Stomach smooth muscle (tissue), 2 donors: ENCODE data around the gene B3GALT6.

ENCODE experiments used
- H3K27ac ChIP-seq: one replicate; pipeline ENCODE4 v1.7.0; 2013; ENCODE audit warnings: mild to moderate bottlenecking, low read length, inconsistent platforms
- H3K27me3 ChIP-seq, 2 donors: one replicate each; pipeline ENCODE4 v1.7.0; 2013; ENCODE audit warnings: low read length in 2 of 2; ENCODE audit not compliant: insufficient read depth in 2 of 2, control insufficient read depth in 1 of 2
- H3K36me3 ChIP-seq, 2 donors: one replicate each; pipeline ENCODE4 v1.7.0; 2013; ENCODE audit warnings: low read length in 2 of 2; ENCODE audit not compliant: control insufficient read depth in 2 of 2, insufficient read depth in 2 of 2
- H3K4me1 ChIP-seq: one replicate; pipeline ENCODE4 v1.7.0; 2013; ENCODE audit warnings: low read length; ENCODE audit not compliant: control insufficient read depth, insufficient read depth
- H3K4me3 ChIP-seq, 2 donors: one replicate each; pipeline ENCODE4 v1.7.0; 2013; ENCODE audit warnings: low read length in 2 of 2
- H3K9ac ChIP-seq, 2 donors: one replicate each; pipeline ENCODE4 v1.7.0; 2013; ENCODE audit warnings: low read length in 2 of 2, mild to moderate bottlenecking in 1 of 2
- H3K9me3 ChIP-seq, 2 donors: one replicate each; pipeline ENCODE4 v1.7.0; 2013; ENCODE audit warnings: low read length in 2 of 2; ENCODE audit not compliant: control insufficient read depth in 2 of 2
- donor health status: healthy.
- donor health status: Pancreatic carcinoma.

B3GALT6 gene

GRCh38 chr1:1236176-1236763 lies 4.2 kb downstream of the B3GALT6 start:
- Histone ChIP-seq H3K27me3 (peaks cover 16 to 28% of the 10 kb centered on the region in 2 donors), H3K9me3 (no peaks in the 10 kb centered on the region), H3K27ac (no peak overlapping the region), H3K4me1 (peaks cover 20% of the 10 kb centered on the region), H3K9ac (no peak overlapping the region), H3K36me3 (peaks cover 0 to 7% of the 10 kb centered on the region in 2 donors), H3K4me3 (no peak overlapping the region)

DNA sequence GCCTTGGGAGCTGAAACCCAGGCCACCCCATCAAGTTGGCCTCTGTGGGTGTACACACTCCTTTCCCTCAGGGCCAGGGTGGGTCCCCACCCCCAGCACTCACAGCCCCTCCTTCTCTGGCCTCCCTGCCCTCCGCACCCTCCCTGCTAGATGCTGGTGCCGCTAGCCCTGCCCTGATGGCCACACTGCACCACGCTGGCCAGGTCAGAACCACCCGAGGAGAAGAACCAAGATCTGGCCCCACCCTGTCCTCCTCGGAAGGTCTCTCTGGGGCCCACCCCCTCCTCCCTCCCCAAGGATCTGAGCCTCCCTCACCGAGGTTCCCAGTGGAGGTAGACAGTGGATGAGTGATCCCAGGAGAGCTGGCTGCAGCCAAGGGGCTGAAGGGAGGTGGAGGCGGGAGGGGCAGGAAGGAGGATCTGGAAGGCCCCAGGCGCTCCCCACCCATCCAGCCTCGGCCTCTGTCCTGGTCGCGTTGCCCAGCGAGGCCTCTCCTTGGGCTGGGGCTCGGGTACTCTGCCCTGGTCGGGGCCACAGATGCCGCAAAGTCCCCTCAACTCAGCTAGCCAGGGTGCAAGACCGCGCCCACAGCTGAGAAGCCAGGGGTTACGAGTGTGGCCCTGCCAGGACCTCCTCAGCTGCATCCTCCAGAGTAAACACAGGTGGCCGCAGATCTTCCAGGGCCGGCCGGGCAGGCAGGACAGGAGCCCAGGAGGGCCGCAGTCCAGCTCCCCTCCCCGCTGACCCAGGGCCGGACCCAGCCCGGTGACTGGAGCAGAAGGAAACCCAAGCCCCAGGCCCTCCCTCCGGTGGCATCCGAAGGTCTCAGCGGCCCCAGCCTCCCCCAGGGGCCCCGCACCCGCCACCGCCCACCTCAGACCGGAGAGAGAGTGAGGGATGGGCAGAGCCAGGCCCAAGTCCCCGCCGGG lies 5.2 kb downstream of the B3GALT6 start:
- H3K4me3 ChIP-seq: no peak overlapping the region
- no peaks in the 10 kb centered on the region for H3K9me3 ChIP-seq
- H3K27me3 ChIP-seq: peaks cover 16 to 28% of the 10 kb centered on the region in 2 donors
- peaks cover 16% of the 10 kb centered on the region for H3K4me1 ChIP-seq
- peaks cover 0 to 7% of the 10 kb centered on the region in 2 donors for H3K36me3 ChIP-seq
- H3K9ac ChIP-seq: no peak overlapping the region
- no peak overlapping the region for H3K27ac ChIP-seq

GRCh38 chr1:1237874-1238701 lies 6.1 kb downstream of the B3GALT6 start:
- Histone ChIP-seq H3K9me3 (no peaks in the 10 kb centered on the region), H3K36me3 (peaks cover 0 to 7% of the 10 kb centered on the region in 2 donors), H3K27ac (no peak overlapping the region), H3K27me3 (peaks cover 16 to 28% of the 10 kb centered on the region in 2 donors), H3K4me1 (peaks cover 8% of the 10 kb centered on the region), H3K4me3 (no peak overlapping the region), H3K9ac (no peak overlapping the region)

DNA sequence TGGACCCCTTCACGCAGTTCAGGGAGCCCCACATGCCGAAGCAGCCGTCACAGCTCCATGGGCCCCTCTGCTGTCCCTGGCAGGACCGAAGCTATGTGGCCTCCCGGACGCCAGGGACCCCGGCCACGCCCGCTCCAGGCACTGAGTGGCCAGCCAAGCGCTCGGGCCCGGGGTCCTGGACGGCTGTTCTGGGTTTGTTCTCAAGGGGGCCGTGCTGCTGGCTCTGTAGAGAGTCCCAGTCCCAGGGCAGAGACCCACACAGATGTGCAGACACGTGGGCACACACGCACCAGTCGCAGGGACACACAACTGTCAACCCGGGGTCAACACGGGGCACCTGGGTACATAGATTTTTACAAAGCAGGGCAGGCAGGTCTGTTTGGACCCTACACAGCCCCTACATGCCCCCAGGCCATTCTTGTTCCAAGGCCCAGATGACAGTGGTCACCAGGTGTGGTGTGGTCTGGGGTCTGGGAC lies 6.7 kb downstream of the B3GALT6 start:
- Histone ChIP-seq H3K4me1 (peaks cover 4% of the 10 kb centered on the region), H3K27me3 (peaks cover 16 to 28% of the 10 kb centered on the region in 2 donors), H3K36me3 (peaks cover 0 to 6% of the 10 kb centered on the region in 2 donors), H3K4me3 (no peak overlapping the region), H3K27ac (no peak overlapping the region), H3K9me3 (no peaks in the 10 kb centered on the region), H3K9ac (no peak overlapping the region)

GRCh38 chr1:1239227-1239613 lies 7.2 kb downstream of the B3GALT6 start:
- Histone ChIP-seq H3K4me3 (no peak overlapping the region), H3K36me3 (peaks cover 0 to 3% of the 10 kb centered on the region in 2 donors), H3K9me3 (no peaks in the 10 kb centered on the region), H3K27me3 (peaks cover 16 to 28% of the 10 kb centered on the region in 2 donors), H3K9ac (no peak overlapping the region), H3K27ac (no peak overlapping the region), H3K4me1 (peaks cover 4% of the 10 kb centered on the region)

DNA sequence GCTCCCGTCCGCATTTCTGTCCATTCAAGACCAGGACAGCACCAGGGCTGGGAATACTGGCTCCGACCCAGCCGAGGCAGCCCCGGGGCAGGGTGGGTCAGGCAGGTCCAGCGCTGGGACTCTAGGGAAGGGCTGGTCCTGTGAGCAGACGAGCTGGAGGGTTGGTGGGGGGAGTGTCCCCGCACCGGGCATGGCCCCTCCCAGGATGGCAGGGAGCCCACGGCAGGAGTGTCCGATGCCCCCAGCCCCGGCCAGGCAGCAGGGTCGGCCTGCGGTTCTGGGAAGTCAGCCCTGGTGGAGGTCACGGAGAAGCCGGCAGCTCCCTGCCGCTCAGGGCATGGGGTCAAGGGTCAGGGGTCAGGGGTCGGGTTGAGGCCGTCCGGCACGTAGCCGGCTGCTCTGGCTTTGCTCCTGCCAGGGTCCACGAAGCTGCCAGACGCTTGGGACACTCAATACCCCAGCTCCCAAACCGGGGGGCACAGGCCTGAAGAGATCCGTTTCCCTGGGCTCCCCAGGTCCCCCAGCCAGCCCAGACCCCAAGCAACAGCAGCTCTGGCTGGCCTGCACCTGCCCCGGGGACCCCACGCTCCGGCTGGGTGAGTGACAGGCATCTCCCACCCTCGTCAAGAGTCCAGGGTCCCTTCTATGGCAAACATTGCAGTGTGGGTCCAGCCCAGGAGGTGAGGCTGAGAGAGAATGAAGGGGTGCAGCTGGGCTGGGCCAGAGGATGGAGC lies 7.7 kb downstream of the B3GALT6 start:
- Histone ChIP-seq H3K36me3 (no peaks in the 10 kb centered on the region), H3K27ac (no peak overlapping the region), H3K4me3 (no peak overlapping the region), H3K4me1 (peaks cover 4% of the 10 kb centered on the region), H3K9ac (no peak overlapping the region), H3K9me3 (no peaks in the 10 kb centered on the region), H3K27me3 (peaks cover 16 to 28% of the 10 kb centered on the region in 2 donors)

GRCh38 chr1:1240348-1240732 lies 8.3 kb downstream of the B3GALT6 start:
- Histone ChIP-seq H3K4me3 (no peak overlapping the region), H3K36me3 (no peaks in the 10 kb centered on the region), H3K27ac (no peak overlapping the region), H3K4me1 (peaks cover 4% of the 10 kb centered on the region), H3K9me3 (no peaks in the 10 kb centered on the region), H3K9ac (no peak overlapping the region), H3K27me3 (peaks cover 16 to 28% of the 10 kb centered on the region in 2 donors)

- Histone ChIP-seq H3K9ac (no peak overlapping the region), H3K27me3 (peaks cover 16 to 33% of the 10 kb centered on the region in 2 donors), H3K4me1 (peaks cover 4% of the 10 kb centered on the region), H3K27ac (no peak overlapping the region), H3K4me3 (no peak overlapping the region), H3K36me3 (no peaks in the 10 kb centered on the region), H3K9me3 (no peaks in the 10 kb centered on the region)
These were observed 9.0 kb downstream of the B3GALT6 start for GRCh38 chr1:1240822-1241587.

- Histone ChIP-seq H3K27ac (no peak overlapping the region), H3K9ac (no peak overlapping the region), H3K36me3 (no peaks in the 10 kb centered on the region), H3K9me3 (no peaks in the 10 kb centered on the region), H3K27me3 (peaks cover 16 to 39% of the 10 kb centered on the region in 2 donors), H3K4me1 (peaks cover 9% of the 10 kb centered on the region), H3K4me3 (no peak overlapping the region)
These were observed 9.7 kb downstream of the B3GALT6 start for GRCh38 chr1:1241588-1242219.
